Hypothalamus (tissue), 51 donors: ENCODE results near the gene CD300LF.

ENCODE experiments used
- DNase-seq, 51 donors: peaks; one replicate each; lab custom pipeline; 2025; lab: John Stamatoyannopoulos, UW

Gene CD300LF

DNA sequence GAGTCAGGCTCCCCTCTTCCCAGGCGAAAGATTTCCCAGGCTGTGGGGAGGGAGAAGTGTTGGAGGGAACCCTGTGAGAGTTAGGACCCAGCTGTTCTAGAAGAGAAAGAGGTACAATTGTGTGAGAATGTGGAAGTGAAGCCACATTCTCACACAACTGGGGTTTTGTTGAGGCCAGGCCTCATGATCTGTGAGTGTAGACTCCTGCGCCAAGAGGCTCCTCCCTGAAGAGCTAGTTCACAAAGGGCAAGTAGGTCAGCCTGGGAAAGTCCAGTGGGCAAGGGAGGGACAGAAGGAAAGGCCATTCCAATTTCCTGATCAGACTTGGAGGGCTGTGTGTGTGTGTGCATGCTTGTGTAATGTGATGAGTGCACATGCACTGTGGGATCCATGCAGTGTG, 15.2 kb downstream of the CD300LF start:
- no peak for DNase-seq

DNA sequence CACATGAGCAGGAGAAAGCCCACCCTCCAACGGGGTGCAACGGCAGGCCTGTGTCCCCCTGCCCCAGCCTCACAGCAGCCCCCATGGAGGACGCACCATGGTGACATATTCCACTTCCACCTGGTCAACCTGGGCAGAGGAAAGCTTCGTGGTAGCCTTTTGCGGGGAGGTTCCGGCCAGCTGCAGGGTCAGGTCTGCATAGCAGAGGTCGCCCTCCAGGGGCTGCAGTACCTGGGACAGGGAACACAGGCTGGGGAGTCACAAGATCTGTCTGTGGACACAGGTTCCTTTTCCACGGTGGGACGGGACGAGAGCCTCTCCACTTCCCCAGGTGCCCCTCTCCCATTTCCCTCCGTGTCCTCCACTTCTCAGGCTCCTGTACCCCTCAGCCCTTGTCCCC, 17.1 kb downstream of the CD300LF start:
- DNase-seq, result no peak

DNA sequence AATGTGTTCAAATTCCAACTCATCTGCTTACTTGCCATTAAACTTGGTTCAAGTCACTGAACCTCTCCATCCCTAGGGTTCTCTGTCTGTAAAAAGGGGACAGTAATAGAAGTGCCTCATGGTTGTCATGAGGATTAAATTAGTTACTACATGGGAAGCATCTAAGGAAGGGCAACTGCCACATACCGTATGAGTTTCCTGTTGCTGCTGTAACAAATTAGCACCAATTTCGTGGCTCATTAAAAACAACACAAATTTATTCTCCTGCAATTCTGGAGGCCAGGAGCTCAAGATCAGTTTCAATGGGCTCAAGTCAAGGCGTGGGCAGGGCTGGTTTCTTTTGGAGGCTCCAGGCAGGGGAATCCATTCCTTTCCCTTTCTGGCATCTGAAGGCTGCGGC, 18.6 kb downstream of the CD300LF start:
- DNase-seq, result no peak

DNA sequence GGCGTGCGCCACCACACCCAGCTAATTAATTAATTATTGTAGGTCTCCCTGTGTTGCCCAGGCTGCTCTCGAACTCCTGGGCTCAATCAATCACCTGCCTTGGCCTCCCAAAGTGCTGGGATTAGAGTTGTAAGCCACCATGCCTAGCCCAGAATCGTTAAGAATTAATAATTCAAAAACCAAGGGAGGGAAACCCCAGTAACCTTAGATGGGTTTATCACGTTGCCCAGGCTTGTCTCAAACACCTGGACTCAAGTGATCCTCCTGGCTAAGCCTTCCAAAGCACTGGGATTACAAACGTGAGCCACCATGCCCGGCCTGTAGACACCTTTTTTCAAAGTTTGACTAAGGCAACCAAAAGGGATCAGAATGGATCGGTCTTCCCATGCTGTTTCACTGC, 21.6 kb downstream of the CD300LF start:
- DNase-seq, result no peak

DNA sequence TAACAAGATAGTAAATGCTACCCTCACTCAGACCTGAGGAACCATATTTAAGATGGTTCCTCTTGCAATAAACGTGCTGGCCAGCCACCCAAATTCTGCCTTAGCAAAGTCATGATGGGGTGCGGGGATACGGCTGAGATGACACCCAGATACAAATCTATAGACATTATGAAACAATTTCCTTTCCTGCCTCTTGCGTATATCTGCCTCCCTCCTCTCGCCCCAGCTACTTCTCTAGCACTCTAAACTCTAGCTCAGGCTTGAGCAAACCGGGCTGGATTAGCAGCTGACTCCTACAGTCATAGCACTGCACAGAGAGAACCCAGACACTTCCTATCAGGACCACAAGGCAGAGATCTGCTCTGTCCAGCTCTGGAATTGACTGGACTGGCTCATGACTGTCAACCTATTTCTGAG, 22.3 kb downstream of the CD300LF start:
- DNase-seq, result peak in 4 of 51 donors; percentile 3 to 27 (median 12)

DNA sequence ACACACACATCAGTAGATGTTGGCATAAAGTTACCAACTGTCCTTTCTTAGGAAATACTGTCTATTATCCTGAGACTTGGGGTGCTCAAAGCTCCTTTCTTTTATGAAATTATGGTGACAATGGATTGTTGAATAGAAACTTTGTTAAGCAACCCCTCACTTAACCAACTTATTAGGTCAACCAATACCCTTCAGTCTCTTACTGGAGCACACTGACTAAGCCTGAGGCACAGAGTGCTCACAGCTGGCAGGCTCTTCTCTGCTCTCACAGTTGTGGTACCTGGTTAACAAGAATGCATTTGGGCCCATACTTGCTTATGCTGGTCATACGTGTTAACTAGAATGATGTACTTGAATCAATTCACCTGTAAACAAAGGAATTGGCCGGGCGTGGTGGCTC, 24.8 kb downstream of the CD300LF start:
- DNase-seq, result no peak

DNA sequence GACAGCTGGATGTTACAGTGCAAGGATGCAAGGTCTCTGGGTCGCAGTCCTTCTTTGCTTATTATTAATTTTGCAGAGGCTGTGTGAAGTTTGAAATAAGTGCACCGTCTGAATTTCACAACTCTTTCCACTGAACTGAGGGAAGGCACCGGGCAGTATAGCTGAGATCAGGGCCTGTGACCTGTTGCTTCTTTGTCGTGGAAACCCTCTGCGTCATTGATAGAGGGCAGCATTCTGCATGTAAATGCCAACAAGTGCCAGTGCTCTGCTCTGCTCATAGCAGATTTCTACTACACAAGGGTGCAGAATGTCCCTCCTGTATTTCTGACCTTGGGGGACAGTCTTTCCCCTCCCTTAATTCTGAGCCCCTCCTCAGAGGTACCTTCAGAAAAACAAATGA, 26.0 kb downstream of the CD300LF start:
- no peak for DNase-seq

DNA sequence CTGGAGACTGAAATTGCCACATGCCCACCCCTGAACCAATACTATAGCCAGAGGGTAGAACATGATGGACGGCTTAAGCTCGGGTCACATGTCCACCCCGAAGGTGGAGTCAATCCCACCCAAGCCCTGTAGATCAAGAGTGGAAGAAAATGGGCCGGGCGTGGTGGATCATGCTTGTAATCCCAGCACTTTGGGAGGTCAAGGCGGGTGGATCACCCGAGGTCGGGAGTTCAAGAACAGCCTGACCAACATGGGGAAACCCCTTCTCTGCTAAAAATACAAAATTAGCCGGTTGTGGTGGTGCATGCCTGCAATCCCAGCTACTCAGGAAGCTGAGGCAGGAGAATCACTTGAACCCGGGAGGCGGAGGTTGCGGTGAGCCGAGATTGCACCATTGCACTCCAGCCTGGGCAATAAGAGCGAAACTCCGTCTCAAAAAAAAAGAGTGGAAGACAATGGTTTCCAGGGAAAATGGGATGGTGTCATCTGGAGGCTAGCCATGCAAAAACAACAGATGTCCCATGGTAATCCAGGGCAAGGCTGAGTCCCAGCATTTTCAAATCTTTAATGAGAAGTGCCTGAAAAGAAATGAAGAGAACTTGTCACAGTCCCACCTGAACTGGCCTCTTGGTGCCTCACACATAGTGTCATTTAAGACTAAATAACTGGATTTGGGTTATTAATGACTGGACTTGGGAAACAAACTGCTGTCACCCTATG, 30.1 kb downstream of the CD300LF start:
- no peak for DNase-seq

DNA sequence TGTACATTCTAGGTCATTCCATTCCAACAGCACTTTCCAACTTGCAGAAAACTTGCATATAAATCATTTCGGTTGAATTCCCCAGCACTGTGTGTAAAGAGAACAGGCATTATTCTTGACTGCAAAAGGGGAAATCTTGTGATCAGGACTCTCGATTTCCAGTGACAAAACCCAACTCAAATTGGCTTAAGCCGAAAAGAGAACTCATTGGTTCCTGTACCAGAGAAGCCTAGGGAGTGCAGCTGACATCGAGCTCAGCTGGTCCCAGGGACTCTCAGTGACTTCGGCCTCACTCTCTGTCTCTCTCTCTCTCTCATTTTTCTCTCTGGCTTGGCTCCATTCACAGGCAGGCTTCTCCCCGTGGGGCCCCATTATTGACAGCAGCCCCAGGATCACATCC, 30.7 kb downstream of the CD300LF start:
- DNase-seq, result no peak

DNA sequence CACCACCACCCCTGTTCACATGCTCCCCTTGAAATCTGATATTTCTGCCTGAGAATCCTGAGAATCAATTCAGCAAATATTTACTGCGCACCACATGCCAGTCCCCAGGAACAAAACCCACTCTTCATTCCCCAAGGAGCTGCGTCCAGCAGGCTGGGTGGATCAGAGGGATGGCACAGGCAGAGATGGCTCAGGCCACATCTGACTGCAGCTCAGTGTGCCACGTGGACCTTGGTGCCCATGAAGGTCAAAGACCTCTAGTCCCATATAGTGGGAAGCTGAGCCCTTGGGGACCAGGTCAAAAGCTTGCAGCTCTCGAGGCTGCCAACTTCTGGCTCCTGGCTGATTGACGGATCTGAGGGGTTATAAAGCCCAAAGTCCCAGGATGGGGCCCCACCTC, 31.8 kb downstream of the CD300LF start:
- DNase-seq, result no peak

DNA sequence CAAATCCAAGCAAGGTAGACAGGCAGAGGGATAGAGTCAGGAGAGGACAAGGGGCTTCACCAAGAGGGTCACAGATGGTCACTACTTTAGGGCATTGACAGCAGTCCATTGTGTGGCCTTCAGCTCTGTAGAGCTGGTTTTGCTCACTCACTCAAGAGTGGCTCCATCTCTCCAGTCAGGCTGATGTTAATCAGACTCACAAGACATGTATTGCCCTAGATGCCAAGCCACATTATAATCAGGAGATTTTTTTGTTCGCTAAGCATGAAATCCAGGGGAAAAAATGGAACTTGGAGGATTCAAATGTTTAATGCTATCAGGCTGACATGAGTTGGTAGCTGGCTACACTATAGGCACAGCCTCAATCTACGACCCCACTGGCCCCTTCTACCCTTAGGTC, 32.5 kb downstream of the CD300LF start:
- DNase-seq, result no peak

DNA sequence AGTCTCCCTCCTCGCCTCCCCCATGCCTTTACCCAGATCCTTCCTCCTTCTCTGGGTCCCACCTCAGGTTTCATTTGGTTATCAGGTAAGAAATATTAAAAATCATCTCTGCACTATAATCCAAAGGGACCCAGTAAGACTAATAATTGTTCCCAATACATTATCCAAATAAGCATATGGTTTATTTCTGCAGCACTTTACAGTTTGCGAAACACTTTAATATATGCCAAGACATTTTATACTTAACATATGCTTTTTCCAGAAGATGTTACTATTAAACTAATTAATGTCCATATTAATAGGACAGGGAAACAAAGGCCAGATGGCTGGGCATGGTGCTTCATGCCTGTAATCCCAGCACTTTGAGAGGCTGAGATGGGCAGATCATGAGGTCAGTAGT, 33.3 kb downstream of the CD300LF start:
- DNase-seq, result no peak

DNA sequence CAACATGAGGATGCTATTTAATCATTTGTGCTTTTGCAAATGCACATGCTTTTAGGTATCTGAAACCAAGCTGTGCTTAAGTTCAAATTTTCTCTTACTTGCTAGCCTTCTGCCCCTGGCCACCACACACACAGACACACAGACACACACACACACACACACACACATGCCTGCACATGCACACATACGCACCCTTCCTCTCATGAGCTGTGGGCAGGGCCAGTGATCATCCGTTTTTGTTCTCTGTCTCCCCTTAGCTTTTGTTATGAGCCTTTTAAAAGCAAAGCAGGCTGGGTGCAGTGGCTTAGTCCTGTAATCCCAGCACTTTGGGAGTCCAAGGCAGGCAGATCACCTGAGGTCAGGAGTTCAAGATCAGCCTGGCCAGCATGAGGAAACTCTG, 34.2 kb downstream of the CD300LF start:
- DNase-seq, result no peak

DNA sequence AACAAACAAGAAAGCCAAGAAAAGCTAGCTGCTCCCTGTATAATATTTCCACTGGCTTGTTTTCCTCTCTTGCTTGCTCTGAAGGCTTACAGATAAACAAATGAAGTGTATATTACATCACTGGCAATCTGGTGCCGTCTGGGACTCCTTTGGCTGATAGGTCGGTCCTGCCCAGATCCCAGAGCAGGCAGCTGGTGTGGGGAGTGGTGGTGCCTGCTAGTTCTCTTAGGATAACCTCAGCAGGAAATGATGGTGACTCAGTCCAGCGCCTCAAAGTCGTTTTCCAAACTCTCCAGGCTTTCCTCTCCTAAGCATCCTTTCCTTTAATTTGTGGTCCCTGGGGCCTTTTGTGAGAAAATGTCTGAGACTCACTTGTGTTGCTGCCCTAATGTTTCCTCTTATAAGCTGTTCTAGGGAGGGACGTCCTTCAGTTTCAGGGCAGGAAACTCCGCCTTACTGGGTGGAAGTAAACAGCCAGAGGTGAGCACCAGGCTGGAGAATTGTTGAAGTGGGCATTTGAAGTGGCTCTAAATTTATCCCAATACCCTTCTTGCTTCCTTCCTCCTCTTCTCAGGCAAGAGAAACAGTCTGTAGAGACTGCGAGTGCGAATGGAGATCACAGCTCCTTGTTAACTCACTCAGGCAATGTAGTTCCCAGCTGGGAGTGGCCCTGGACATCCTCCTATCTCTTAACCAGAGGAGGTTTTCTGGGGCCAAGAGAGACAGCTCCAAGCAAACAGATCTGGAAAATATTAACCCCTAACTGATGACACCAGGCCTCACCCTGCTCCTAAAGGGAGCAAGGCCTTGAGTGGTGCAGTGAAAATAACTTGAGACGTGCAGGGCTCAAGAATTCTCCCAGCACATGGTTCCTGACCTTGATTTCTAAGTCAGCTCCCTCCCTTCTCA, 34.9 kb downstream of the CD300LF start:
- no peak for DNase-seq

DNA sequence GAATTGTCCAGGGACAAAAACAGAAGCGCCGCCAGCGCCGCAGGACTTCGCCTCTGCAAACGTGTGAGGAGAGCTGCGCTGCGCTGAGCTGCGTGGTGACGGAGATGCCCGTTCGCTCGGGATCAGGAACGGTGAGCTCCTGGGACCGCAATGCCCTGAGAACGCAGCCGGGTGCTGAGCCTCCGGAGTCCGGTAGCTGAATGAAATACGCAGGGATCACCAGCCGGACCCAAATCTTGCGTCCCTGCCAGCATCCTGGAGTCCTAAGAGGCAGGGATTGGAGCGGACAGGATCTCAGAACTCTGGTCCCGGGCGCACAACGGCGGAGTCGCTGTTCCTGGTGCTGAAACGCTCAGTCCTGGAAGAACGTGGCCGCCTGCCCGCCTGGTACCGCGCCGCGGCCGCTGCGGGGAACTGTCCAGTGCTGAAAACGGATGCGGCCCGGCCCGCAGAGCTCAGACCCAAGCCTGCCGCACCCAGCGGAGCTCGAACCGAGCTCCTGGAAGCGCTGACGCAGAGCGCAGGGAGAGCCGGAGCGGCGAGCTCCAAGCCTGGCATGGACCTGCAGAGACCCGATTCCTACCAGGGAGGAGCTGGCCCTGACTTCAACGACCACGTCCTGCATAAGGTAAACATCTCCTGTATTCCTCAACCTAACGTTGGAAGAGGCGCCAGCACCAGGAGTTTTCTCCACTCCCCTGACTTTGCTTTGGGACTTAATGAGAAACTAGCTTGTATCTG, 41.5 kb downstream of the CD300LF start:
- peak in 41 of 51 donors; percentile 4 to 62 (median 32) for DNase-seq

DNA sequence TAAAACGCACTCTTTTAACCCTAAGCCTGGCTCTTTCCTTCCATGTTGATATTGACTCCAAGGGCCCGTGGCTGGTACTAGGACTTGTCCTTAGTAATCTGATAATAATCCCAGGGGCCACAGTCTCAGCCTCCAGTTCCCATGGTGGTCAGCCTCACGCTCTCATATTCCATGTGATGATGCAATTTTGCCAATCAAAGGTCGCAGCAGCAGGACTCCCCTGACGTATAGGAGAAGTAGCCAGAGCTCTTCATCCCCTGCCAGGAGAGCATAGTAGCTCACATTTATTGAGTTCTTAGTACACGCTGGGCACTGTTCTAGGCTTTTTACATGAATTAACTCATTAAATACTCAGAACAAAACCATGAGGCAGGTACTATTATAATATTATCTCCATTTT, 42.4 kb downstream of the CD300LF start:
- no peak for DNase-seq

DNA sequence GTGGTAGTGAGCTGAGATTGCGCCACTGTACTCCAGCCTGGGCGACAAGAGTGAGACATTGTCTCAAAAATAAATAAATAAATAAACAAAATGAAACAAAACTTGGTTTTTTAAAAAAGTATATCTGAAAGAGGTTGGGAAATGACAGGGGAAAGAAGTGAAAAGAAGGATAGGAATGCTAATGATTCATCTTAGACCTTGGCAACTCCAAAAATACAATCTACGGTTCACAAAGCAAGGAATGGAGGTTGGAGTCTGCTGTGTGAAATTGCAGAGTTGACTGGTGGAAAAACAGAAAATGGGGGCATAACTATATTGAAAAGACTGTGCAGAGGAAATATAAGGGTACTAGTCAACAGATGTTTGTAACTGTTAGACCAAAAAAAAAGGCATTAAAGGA, 49.2 kb downstream of the CD300LF start:
- no peak for DNase-seq

DNA sequence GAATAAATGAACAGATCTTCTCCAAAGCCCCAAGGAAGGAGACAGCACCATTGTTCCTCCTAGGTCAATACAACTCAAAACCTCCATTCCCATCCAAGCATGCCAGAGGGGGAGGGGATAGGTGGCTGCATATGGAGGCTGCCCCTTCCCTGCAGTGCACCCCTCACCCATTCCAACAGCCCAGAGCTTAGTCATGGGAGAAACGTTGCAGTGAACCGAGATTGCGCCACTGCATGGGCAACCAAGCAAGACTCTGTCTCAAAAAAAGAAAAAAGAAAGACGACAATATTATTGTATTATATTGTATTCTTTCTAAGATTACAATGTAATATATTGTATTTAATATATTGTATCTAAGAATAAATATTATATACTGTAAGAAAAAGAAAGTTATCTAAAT, 52.8 kb downstream of the CD300LF start:
- no peak for DNase-seq

DNA sequence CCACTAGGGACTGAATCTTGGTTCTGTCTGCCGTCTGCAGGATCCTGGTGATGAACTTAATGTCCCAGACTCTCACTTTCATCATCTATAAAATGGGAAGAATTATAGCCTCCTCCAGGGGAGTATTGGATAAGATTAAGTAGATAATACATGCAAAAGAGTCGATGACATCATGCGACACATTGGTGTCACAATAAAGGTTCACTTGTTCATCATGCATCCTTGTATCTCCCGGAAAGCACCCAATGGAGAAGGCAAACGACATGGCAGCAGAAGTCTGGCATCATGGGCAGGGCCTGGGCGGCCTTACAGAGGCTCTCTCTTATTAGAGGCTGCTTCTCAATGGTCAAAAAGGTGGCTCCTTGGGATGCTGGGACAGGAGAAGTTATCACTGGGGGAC, 54.1 kb downstream of the CD300LF start:
- no peak for DNase-seq

DNA sequence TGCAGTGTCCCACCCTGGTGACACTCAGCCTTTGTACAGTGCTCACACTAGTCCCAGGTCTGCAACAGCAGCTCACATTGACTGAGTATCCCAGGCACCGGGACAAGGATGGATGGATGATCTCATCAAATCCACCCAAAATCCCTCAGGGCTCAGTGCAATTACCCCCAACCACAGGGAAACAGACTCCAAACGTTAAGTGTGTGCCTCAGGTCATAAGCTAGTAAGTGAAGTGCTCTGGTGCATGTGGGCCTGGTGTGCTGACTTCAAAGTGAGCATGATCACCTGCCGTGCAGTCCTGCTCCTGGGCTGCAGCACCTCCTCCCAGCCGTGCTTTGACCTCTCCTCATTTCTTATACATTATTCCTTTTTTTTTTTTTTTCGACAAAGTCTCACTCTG, 58.0 kb downstream of the CD300LF start:
- no peak for DNase-seq

DNA sequence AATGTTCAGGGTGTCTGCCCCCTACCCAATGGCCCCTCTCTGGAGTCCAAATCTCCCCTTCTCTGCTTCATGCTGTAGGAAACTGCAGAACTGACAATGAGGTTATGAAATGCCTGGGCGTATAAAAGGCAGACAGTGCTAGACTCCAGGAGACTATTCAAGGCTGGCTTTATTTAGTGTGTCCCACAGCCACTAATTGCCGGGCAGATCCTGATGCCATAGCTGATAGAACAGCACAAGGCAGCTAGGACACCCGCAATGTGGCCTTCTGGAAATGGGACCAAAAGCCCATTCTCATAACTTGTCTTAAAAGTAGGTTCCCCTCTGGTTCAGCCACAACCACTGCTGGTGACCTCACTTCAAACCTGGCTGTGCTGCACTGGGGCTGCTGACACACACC, 60.7 kb downstream of the CD300LF start:
- no peak for DNase-seq
